RWPE1 (cell line): ENCODE measurements around the gene CHMP3.

Experiments
- CTCF ChIA-PET: fragments of 350-600 bp; sonication (Branson Sonifier 250); formaldehyde crosslinking; extraction: SDS; loops from one replicate; lab custom pipeline; 2021; lab: Yijun Ruan, JAX
- POLR2A ChIA-PET: fragments of 400-600 bp; formaldehyde crosslinking; extraction: SDS; loops from one replicate; lab custom pipeline; 2020; ENCODE audit warnings: antibody characterized with exemption; ENCODE audit not compliant: low non-redundant PET; lab: Yijun Ruan, JAX
- DNase-seq: peaks from one replicate; pipeline ENCODE4 v3.0.0; 2012; ENCODE audit warnings: low spot score
- H3K27ac ChIP-seq: fragments of 450-650 bp; 2 replicates; pipeline ENCODE4 v1.5.1; 2017
- CTCF ChIP-seq: fragments of 450-650 bp; conservative IDR thresholded peaks from 2 replicates; pipeline ENCODE4 v1.5.1; 2017; ENCODE audit warnings: low read depth, mild to moderate bottlenecking

CHMP3 gene

DNA sequence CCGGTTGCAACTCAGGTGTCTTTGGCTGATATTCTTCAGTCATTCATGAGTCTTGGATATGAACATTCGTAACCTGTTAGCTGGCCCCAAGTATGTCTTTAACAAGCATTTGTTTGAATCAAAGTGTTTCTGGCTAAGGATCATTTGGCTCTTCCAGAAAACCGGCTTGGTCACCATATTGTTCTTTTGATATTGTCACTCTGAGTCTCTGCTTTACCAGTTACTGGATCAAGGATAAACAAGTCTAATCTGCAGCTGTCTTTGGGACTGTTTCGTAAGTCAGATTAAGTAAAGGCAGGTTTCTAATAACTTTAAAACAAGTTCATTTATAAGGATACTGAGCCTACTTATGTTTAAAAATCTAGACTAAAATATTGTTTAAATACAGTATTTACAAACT lies 73.0 kb downstream of the CHMP3 start:
- TF ChIP-seq CTCF, result no peak
- H3K27ac ChIP-seq, result no peak overlapping the region
- DNase-seq, result no peak
- POLR2A ChIA-PET, result no interaction called here
- CTCF ChIA-PET, result interaction anchor here (0.5 kb wide), 1 partner anchor 16 kb away, joined by 6 read pairs; no protein-coding TSS in a partner anchor

- DNase-seq, result no peak
- POLR2A ChIA-PET, result no interaction called here
- CTCF ChIA-PET, result interaction anchor here (0.5 kb wide), 1 partner anchor 15 kb away, joined by 6 read pairs; no protein-coding TSS in a partner anchor
- no peak overlapping the region for H3K27ac ChIP-seq
- no peak for TF ChIP-seq CTCF
Observed at GRCh38 chr2:86489542-86489941, 73.7 kb downstream of the CHMP3 start.

DNA sequence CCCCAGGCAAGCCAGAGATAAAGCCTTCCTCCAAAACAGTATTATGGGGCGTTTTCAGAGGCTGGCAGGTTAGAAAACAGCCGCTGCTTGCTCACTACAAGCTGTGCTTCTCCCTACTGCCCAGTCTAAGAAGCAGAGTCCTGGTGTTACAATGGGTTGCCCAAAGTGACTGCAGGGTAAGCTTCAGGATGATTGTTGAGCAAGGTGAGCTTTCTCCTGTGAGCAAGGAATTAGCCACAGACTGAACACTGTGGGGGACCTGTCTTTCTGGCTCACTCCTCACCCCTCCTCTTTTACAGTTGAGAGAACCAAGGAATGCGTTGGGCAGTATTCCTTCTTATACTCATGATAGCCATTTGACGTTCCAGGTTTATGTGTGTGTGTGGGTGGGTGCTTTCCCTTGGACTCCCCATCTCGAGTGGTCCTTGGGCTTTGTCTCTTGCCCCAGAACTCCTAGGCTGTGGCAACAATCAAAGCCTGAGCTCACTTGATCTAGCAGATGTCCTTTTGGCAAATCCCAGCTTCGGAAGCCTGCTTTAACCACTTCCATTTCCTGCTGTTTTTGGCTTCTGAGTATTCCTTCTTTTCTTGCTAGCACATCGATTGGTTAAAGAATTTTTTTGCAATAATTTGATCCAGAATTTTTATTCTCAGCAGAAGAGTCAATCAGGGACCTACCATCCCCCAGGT lies 74.5 kb downstream of the CHMP3 start:
- ChIA-PET CTCF (no interaction called here), POLR2A (no interaction called here)
- no peak for TF ChIP-seq CTCF
- no peak overlapping the region for H3K27ac ChIP-seq
- no peak for DNase-seq

DNA sequence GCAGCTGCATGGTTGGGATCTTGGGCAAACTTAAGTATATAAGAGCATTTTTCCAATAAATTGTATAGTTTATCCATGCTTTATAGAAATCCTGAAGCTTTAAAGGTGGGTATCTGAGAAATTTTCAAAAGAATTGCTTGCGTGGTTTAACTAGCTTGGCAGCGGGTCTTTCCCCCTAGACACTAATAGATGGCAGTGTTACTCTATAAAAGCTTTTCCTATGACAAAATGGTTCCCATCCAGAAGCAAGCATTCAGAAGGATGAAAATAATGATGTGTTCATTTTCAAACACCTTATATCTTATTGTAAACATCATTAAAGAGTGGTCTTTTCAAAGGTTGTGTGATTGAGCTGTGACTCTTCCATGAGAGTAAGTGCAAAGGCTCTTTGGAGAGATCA lies 76.2 kb downstream of the CHMP3 start:
- ChIA-PET CTCF (no interaction called here), POLR2A (no interaction called here)
- TF ChIP-seq CTCF, result no peak
- H3K27ac ChIP-seq, result no peak overlapping the region
- DNase-seq, result no peak

DNA sequence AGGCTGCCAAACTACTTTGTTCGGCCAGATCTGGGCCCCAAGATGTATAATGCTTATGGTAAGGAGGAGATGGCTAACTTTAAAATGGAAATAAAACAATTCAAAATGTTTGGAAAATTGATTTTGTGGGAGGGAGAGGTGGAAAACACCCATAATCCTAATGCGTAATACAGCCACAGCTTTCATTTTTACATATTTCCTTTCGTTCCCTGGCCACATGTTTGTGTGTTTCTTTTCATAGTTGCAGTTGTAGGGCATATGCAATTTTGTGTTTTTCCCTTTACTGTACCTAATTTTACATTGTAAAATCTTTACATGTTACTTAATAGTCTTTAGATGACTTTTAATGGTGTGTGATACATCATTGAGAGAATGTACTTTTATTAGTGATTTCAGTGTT lies 77.4 kb downstream of the CHMP3 start:
- DNase-seq, result no peak
- POLR2A ChIA-PET, result no interaction called here
- TF ChIP-seq CTCF, result no peak
- H3K27ac ChIP-seq, result no peak overlapping the region
- CTCF ChIA-PET, result interaction anchor here (0.6 kb wide), 2 partner anchors 76 to 1616 kb away, joined by 4 read pairs; no protein-coding TSS in a partner anchor

GRCh38 chr2:86485103-86485502 lies 78.1 kb downstream of the CHMP3 start:
- no peak for TF ChIP-seq CTCF
- POLR2A ChIA-PET, result no interaction called here
- no peak overlapping the region for H3K27ac ChIP-seq
- no peak for DNase-seq
- CTCF ChIA-PET, result interaction anchor here (0.6 kb wide), 1 partner anchor 1615 kb away, joined by 4 read pairs; no protein-coding TSS in a partner anchor
